Muscle of leg (tissue), 11 donors: Measurements from ENCODE around the gene FAM107B. TPM values are rescaled to one million over a fixed set of nuclear protein-coding genes. Genes with fewer than 3 reads are reported as not detected.
"Not testable (repeated sequence)": the region's sequence is repeated elsewhere in the genome, so short reads cannot be mapped to it uniquely, and the experiment has no call there.

ENCODE experiments used
- DNase-seq: peaks from one replicate; pipeline ENCODE4 v3.0.0; 2013
- H3K27ac ChIP-seq: one replicate; pipeline ENCODE4 v1.5.1; 2013; ENCODE audit warnings: mild to moderate bottlenecking, low read length, control low read depth
- H3K27me3 ChIP-seq: one replicate; pipeline ENCODE4 v1.6.1; 2013; ENCODE audit warnings: low read length; ENCODE audit not compliant: control insufficient read depth, insufficient read depth
- H3K36me3 ChIP-seq: one replicate; pipeline ENCODE4 v1.6.1; 2013; ENCODE audit warnings: low read length; ENCODE audit not compliant: control insufficient read depth, insufficient read depth
- H3K4me1 ChIP-seq: one replicate; pipeline ENCODE4 v1.6.1; 2013; ENCODE audit warnings: low read length; ENCODE audit not compliant: control insufficient read depth, insufficient read depth
- H3K4me3 ChIP-seq: one replicate; pipeline ENCODE4 v1.5.1; 2013; ENCODE audit warnings: low read length, control low read depth
- H3K9me3 ChIP-seq: replicated peaks from 2 replicates; pipeline ENCODE4 v1.6.1; 2013; ENCODE audit warnings: low read depth, low read length; ENCODE audit not compliant: control insufficient read depth
- WGBS: methylation state at CpG from one replicate; pipeline ENCODE4 v1.1.5; 2013; ENCODE audit warnings: missing lambda C conversion rate; ENCODE audit not compliant: insufficient coverage; 5-methylcytosine and 5-hydroxymethylcytosine counted together
- polyA plus RNA-seq, 8 donors: library from polyadenylated mRNA; unstranded; fragments of 120-200 nt; gene quantifications; one replicate each; pipeline versions ENCODE4 v1.2.1 to v1.2.3, GENCODE V29; 2013; ENCODE audit warnings: inconsistent platforms in 1 of 8, low replicate concordance in 1 of 8; ENCODE audit not compliant: insufficient read length in 8 of 8, insufficient read depth in 1 of 8
- total RNA-seq: library from RNA; stranded (reverse); fragments of 120-200 nt; gene quantifications from one replicate; pipeline ENCODE4 v1.2.4, GENCODE V29; 2013

The FAM107B gene
- total and polyA plus RNA-seq, 9 donors, result 13.5 to 32.4 (median 18.7) TPM

DNA sequence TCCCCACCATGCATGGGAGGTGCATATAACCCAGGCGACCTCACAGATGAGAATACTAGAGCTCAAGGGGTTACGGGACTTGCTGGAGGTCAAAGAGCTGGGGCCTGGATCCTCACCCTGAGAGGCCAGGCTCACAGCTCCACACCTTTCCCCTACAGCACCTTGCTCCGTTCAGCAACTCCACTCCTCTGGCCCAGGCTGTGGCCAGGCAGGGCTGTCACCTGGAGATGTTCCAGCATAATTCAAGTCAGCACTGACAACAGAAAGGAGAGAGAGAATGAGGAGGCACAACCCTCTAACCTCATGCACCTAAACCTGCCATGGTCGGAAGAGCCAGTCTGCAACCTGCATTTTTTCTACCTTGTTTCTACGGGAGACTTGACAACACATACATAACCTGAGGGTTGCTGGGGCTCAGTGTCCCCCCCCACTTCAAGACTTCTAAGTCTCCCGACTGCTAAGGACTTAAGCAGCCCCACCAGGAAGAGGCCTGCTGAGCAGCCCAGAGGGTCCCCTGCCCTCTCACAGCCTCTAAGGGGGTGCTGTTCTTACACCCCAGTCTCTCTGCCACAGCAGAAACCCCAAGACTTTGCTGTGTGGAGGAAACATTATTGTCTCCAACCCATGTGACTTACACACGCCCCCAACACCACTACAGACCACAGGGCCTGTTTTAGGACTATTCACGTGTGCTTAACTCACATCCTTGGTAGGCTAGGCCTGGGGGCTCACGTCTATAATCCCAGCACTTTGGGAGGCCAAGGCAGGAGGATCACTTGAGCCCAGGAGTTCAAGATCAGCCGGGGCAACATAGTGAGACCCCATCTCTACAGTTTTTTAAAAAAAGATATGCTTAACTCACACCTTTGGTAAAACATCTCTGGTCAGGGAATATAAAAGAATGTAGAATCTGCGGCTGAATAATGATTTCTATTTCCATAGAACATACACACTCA lies 175.6 kb downstream of the FAM107B start:
- H3K36me3 ChIP-seq, result peaks cover 18% of the 10 kb centered on the region
- no peaks in the 10 kb centered on the region for H3K9me3 ChIP-seq
- no peak overlapping the region for H3K4me3 ChIP-seq
- no peak overlapping the region for H3K27ac ChIP-seq
- H3K27me3 ChIP-seq, result no peaks in the 10 kb centered on the region
- no peak for DNase-seq
- 91% methylated on average over 4 of the region's 11 CpGs for WGBS
- H3K4me1 ChIP-seq, result peaks cover 7% of the 10 kb centered on the region

DNA sequence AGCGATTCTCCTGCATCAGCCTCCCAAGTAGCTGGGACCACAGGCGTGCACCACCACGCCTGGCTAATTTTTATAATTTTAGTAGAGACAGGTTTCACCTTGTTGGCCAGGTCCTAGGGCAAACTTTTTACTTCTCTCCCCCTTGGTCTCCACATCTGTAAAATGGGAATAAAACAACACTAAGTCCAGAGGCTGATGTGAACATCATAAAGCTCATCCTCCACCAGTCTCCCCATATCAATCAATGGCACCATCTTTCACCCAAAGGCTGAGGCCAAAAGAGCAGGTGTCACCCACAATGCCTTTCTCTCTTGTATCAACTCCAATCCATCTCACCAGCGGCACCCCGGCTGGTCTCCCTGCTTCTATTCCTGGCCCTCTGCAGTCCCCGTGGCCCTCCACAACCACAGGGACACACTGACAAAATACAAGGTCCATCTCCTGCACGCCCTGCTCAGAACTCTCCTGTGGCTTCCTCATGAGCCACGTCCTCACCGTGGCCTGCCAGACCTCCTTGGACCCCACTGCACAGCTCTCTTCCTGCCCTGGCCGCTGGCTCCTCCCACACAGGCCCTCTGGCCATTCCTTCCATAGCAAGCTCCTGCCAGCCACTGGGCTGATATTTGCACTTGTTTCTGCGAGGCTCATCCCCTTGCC lies 179.0 kb downstream of the FAM107B start:
- WGBS, result 88% methylated on average over 7 of the region's 11 CpGs
- no peak overlapping the region for H3K4me3 ChIP-seq
- H3K9me3 ChIP-seq, result no peaks in the 10 kb centered on the region
- H3K27me3 ChIP-seq, result no peaks in the 10 kb centered on the region
- H3K27ac ChIP-seq, result no peak overlapping the region
- no peaks in the 10 kb centered on the region for H3K4me1 ChIP-seq
- H3K36me3 ChIP-seq, result peaks cover 15% of the 10 kb centered on the region
- DNase-seq, result no peak

DNA sequence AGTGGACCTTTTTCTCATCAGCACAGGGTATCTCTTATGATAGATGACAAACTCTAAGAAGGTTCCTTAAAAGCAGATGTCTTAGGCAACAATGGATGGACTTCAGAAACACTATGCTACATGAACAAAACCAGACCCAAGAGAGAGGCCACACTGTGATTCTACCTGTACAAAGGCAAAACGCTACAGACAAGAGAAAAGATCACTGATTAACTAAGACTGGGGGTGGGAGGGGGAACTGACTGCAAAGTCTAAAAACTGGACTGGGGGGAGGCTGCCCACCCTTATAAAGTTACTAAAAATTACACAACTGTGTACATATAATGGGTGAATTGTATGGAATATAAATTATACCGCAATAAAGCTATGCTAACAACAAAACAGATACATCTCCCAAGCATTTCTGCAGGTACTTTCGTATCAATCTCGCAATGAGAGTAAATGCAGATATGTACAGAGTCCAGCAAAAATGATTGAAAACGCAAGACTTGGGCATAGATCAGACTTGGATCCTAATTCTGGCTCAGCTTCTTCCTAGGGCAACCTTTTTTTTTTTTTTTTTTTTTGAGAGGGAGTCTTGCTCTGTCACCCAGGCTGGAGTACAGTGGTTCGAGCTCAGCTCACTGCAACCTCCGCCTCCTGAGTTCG lies 179.7 kb downstream of the FAM107B start:
- WGBS, result 100% methylated on average over 3 of the region's 8 CpGs
- DNase-seq, result no peak
- H3K27me3 ChIP-seq, result no peaks in the 10 kb centered on the region
- H3K27ac ChIP-seq, result no peak overlapping the region
- H3K9me3 ChIP-seq, result no peaks in the 10 kb centered on the region
- H3K36me3 ChIP-seq, result peaks cover 13% of the 10 kb centered on the region
- no peaks in the 10 kb centered on the region for H3K4me1 ChIP-seq
- H3K4me3 ChIP-seq, result no peak overlapping the region

DNA sequence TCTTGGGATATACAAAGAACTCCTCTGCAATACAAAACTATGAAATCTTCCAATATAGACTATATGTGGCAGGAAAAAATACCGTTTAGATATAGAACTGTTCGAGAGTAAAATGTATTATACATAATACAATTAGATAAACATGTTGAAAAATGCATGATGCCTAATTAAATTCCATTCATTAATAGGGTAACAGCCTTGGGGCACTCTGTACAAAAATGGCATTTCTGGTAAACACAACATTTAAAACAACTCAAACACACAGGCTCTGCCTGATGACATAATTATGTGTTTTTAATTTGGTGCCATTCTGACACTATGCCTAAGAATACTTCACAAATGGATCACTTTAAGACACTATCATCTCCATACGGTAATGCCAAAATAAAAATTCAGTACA lies 180.9 kb downstream of the FAM107B start:
- no peak overlapping the region for H3K4me3 ChIP-seq
- peaks cover 7% of the 10 kb centered on the region for H3K36me3 ChIP-seq
- H3K27ac ChIP-seq, result no peak overlapping the region
- H3K4me1 ChIP-seq, result no peaks in the 10 kb centered on the region
- WGBS, result 88% methylated on average over 1 of the region's 3 CpGs
- no peaks in the 10 kb centered on the region for H3K9me3 ChIP-seq
- DNase-seq, result no peak
- H3K27me3 ChIP-seq, result no peaks in the 10 kb centered on the region

DNA sequence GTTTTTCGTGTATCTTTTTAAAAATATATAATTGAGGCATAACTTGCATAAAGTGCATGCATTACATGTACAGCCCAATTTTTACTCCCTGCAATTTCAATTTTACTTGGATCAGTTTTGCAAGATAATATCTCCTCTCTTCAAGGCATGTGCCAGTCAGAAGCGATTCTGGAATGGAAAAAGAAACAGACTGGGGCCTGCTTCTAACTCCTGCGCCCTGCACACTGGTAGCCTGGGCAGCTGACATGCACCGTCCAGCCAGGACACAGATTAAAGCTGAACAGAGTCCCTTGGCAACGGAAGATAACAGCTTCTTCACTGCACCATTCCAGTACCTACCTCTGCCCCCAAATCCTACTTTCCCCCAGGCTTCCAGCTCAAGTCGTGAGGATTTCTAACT lies 182.1 kb downstream of the FAM107B start:
- Histone ChIP-seq H3K4me1 (peaks cover 7% of the 10 kb centered on the region), H3K9me3 (no peaks in the 10 kb centered on the region), H3K36me3 (peaks cover 3% of the 10 kb centered on the region), H3K27me3 (no peaks in the 10 kb centered on the region), H3K4me3 (no peak overlapping the region), H3K27ac (no peak overlapping the region)
- no peak for DNase-seq
- WGBS, result 63% methylated on average over 2 of the region's 6 CpGs

GRCh38 chr10:14592026-14592425 lies 182.7 kb downstream of the FAM107B start:
- Histone ChIP-seq H3K36me3 (peaks cover 3% of the 10 kb centered on the region), H3K4me3 (no peak overlapping the region), H3K4me1 (peaks cover 7% of the 10 kb centered on the region), H3K27ac (no peak overlapping the region), H3K27me3 (no peaks in the 10 kb centered on the region), H3K9me3 (no peaks in the 10 kb centered on the region)
- no peak for DNase-seq
- WGBS, result 78% methylated on average over 1 of the region's 5 CpGs

- H3K4me1 ChIP-seq, H3K27ac ChIP-seq, H3K27me3 ChIP-seq, H3K36me3 ChIP-seq, DNase-seq, H3K9me3 ChIP-seq, H3K4me3 ChIP-seq: not testable (repeated sequence)
- 100% methylated on average over 1 of the region's 6 CpGs for WGBS
Measured at GRCh38 chr10:14588938-14589294, 185.8 kb downstream of the FAM107B start.

- no peaks in the 10 kb centered on the region for H3K27me3 ChIP-seq
- no peak overlapping the region for H3K4me3 ChIP-seq
- H3K4me1 ChIP-seq, result peaks cover 7% of the 10 kb centered on the region
- peak; percentile 75 for DNase-seq
- no peaks in the 10 kb centered on the region for H3K9me3 ChIP-seq
- peaks cover 3% of the 10 kb centered on the region for H3K36me3 ChIP-seq
- peak overlapping the region; percentile 5 for H3K27ac ChIP-seq
- WGBS, result 69% methylated on average over 8 of the region's 13 CpGs
Measured at GRCh38 chr10:14588084-14588937, 186.4 kb downstream of the FAM107B start.

GRCh38 chr10:14587540-14588083 lies 187.1 kb downstream of the FAM107B start:
- peaks cover 7% of the 10 kb centered on the region for H3K4me1 ChIP-seq
- 40% methylated on average over 1 of the region's 6 CpGs for WGBS
- peaks cover 2% of the 10 kb centered on the region for H3K36me3 ChIP-seq
- H3K9me3 ChIP-seq, result no peaks in the 10 kb centered on the region
- H3K27me3 ChIP-seq, result no peaks in the 10 kb centered on the region
- DNase-seq, result no peak
- H3K27ac ChIP-seq, result peak overlapping the region; percentile 5
- no peak overlapping the region for H3K4me3 ChIP-seq
